GM12873 (cell line): ENCODE measurements around the gene LRRC72.

Experiments used
- TF ChIP-seq, protein P1 (sequence below): IDR thresholded peaks from 2 replicates; pipeline ENCODE4 v1.5.1; 2012; ENCODE audit warnings: low read depth, mild to moderate bottlenecking, moderate library complexity, low read length, control low read depth; ENCODE audit not compliant: insufficient read depth; ENCODE audit errors: missing control alignments

The LRRC72 gene

DNA sequence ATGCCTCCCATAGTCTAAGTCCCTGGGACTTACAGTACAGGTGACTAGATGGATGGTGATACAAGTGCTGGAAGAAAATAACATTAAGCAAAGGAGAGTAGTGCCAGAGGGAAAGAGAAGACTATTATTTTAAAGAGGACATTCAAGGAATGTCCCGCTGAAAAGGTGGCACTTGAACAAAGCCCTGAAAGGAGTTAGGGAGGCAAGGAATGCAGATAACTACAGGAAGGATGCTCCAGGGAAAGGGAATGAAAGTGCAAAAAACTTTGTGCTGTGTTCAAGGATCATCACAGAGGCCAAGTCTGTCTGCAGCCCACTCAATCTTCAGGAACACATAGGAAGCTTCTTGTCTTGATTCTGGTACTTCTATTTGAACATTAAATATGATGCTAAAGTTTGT is 104.0 kb downstream of the LRRC72 start:
- TF ChIP-seq, protein P1, sequence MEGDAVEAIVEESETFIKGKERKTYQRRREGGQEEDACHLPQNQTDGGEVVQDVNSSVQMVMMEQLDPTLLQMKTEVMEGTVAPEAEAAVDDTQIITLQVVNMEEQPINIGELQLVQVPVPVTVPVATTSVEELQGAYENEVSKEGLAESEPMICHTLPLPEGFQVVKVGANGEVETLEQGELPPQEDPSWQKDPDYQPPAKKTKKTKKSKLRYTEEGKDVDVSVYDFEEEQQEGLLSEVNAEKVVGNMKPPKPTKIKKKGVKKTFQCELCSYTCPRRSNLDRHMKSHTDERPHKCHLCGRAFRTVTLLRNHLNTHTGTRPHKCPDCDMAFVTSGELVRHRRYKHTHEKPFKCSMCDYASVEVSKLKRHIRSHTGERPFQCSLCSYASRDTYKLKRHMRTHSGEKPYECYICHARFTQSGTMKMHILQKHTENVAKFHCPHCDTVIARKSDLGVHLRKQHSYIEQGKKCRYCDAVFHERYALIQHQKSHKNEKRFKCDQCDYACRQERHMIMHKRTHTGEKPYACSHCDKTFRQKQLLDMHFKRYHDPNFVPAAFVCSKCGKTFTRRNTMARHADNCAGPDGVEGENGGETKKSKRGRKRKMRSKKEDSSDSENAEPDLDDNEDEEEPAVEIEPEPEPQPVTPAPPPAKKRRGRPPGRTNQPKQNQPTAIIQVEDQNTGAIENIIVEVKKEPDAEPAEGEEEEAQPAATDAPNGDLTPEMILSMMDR = no peak
